Keratinocyte (primary cell): ENCODE measurements around the gene SUZ12. TPM values are rescaled to one million over a fixed set of nuclear protein-coding genes. Genes with fewer than 3 reads are reported as not detected.
"Not testable (repeated sequence)": the region's sequence is repeated elsewhere in the genome, so short reads cannot be mapped to it uniquely, and the experiment has no call there.

Experiments used
- DNase-seq: peaks from one replicate; pipeline ENCODE4 v3.0.0-alpha.2; 2011; ENCODE audit warnings: low read depth, missing footprints, low spot score
- FAIRE-seq: peaks from 2 replicates; lab custom pipeline; 2011; peaks lifted over from hg19 to GRCh38; lab: Jason Lieb, UNC
- H2AFZ ChIP-seq: 2 replicates; pipeline ENCODE4 v1.6.0; 2012; ENCODE audit warnings: low read length, control low read depth, inconsistent platforms; ENCODE audit not compliant: control insufficient read depth
- H3K27ac ChIP-seq: 2 replicates; pipeline ENCODE4 v1.5.1; 2011; ENCODE audit warnings: low read length; ENCODE audit not compliant: control insufficient read depth, insufficient read depth
- H3K27me3 ChIP-seq: 3 replicates; pipeline ENCODE4 v1.6.0; 2011; ENCODE audit warnings: low read length; ENCODE audit not compliant: control insufficient read depth, insufficient read depth; ENCODE audit errors: extremely low read depth
- H3K36me3 ChIP-seq, 2 experiments: 2 replicates in 1 of 2; 3 replicates in 1 of 2; pipeline ENCODE4 v1.5.1; 2011; ENCODE audit warnings: low read length in 2 of 2, mild to moderate bottlenecking in 1 of 2; ENCODE audit not compliant: control insufficient read depth in 2 of 2, insufficient read depth in 2 of 2; ENCODE audit errors: extremely low read depth in 1 of 2
- H3K4me1 ChIP-seq: 3 replicates; pipeline ENCODE4 v1.5.1; 2011; ENCODE audit warnings: low read length; ENCODE audit not compliant: control insufficient read depth, insufficient read depth; ENCODE audit errors: extremely low read depth
- H3K4me2 ChIP-seq: 3 replicates; pipeline ENCODE4 v1.6.0; 2011; ENCODE audit warnings: low read depth, low read length; ENCODE audit not compliant: control insufficient read depth, insufficient read depth; ENCODE audit errors: extremely low read depth
- H3K4me3 ChIP-seq, 3 experiments: fragments of 200-600 bp in 1 of 3; sonication (generic) in 1 of 3; 2 replicates in 2 of 3; 3 replicates in 1 of 3; pipeline ENCODE4 v1.5.1; 2011 to 2016; ENCODE audit warnings: low read length in 3 of 3, mild to moderate bottlenecking in 3 of 3, control low read depth in 2 of 3, inconsistent platforms in 1 of 3, low read depth in 1 of 3, mixed read lengths in 1 of 3, mixed run types in 1 of 3, moderate library complexity in 1 of 3; ENCODE audit not compliant: control insufficient read depth in 2 of 3, insufficient read depth in 2 of 3; ENCODE audit errors: extremely low read depth in 1 of 3
- H3K79me2 ChIP-seq: 2 replicates; pipeline ENCODE4 v1.6.0; 2012; ENCODE audit warnings: low read length; ENCODE audit not compliant: control insufficient read depth, insufficient read depth
- H3K9ac ChIP-seq: 3 replicates; pipeline ENCODE4 v1.6.0; 2011; ENCODE audit warnings: low read length; ENCODE audit not compliant: control insufficient read depth, insufficient read depth; ENCODE audit errors: extremely low read depth
- H3K9me1 ChIP-seq: 3 replicates; pipeline ENCODE4 v1.6.0; 2011; ENCODE audit warnings: low read length; ENCODE audit not compliant: control insufficient read depth, insufficient read depth; ENCODE audit errors: extremely low read depth
- H3K9me3 ChIP-seq: 2 replicates; pipeline ENCODE4 v1.5.1; 2012; ENCODE audit warnings: low read depth, low read length; ENCODE audit not compliant: control insufficient read depth
- H4K20me1 ChIP-seq: 3 replicates; pipeline ENCODE4 v1.6.0; 2011; ENCODE audit warnings: low read length; ENCODE audit not compliant: control insufficient read depth, insufficient read depth; ENCODE audit errors: extremely low read depth
- EZH2 ChIP-seq: IDR thresholded peaks from one replicate; pipeline ENCODE4 v1.6.1; 2012; ENCODE audit warnings: inconsistent platforms, mild to moderate bottlenecking, low read length, moderate library complexity
- dilution Hi-C: fragments of 300-500 bp; cut with MboI; formaldehyde crosslinking; loops from one replicate; pipeline ENCODE4 v1.7.0; 2020; ENCODE audit warnings: low sequenced_read_pairs; ENCODE audit not compliant: extremely low pct_ligation_motif_present
- polyA plus RNA-seq, 5 experiments: library from polyadenylated mRNA; depleted of rRNA in 3 of 5; stranded (reverse) in 3 of 5; stranded (forward) in 1 of 5; unstranded in 1 of 5; fragments of >200 nt; gene quantifications; 1 replicate in 1 of 5; 2 replicates in 3 of 5; 3 replicates in 1 of 5; pipeline versions ENCODE4 v1.2.1 to v1.2.3, GENCODE V29; 2011 to 2012; ENCODE audit warnings: missing spikeins in 2 of 5, low read depth in 1 of 5, low replicate concordance in 1 of 5
- TF ChIP-seq, protein P1 (sequence below), 3 experiments: IDR thresholded peaks in 1 of 3; conservative IDR thresholded peaks in 1 of 3; optimal IDR thresholded peaks in 1 of 3; 2 replicates in 2 of 3; 3 replicates in 1 of 3; pipeline versions ENCODE3 to v1.5.1; 2011; ENCODE audit warnings: low read length in 3 of 3, mild to moderate bottlenecking in 3 of 3, moderate library complexity in 2 of 3, control low read depth in 1 of 3, inconsistent platforms in 1 of 3; ENCODE audit not compliant: insufficient read depth in 2 of 3; ENCODE audit errors: extremely low read depth in 1 of 3

SUZ12 gene
- polyA plus RNA-seq, 1 donor (not counting 4 experiments of a cell fraction or from before 2014, with no cell fraction given) = 20.8 TPM

DNA sequence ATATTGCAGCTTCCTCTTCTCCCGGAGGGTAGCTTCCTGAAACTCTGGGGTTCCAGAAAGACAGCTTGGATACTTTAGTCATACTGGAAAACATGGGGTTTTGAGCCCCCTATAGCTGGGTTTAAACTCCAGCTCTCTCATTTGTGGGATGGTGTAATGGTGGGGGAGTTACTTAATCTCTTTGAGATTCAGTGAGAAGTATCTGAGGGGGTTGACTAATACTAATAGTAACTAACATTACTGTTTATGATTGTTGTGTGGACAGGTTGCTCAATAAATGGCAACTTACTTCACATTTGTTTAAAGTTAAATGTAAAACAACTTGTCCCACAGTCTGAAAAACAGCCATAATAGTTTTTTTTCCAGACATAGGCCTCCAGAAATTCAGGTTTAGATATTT, 5.1 kb upstream of the SUZ12 start:
- Histone ChIP-seq H3K9ac (no peak overlapping the region), H3K4me2 (no peak overlapping the region), H3K27ac (no peak overlapping the region), H3K9me1 (no peaks in the 10 kb centered on the region), H3K4me3 (no peak overlapping the region), H3K27me3 (no peaks in the 10 kb centered on the region), H3K79me2 (no peaks in the 10 kb centered on the region), H2AFZ (no peak overlapping the region), H3K4me1 (no peaks in the 10 kb centered on the region), H3K36me3 (no peaks in the 10 kb centered on the region), H3K9me3 (no peaks in the 10 kb centered on the region), H4K20me1 (no peaks in the 10 kb centered on the region)
- TF ChIP-seq, protein P1, sequence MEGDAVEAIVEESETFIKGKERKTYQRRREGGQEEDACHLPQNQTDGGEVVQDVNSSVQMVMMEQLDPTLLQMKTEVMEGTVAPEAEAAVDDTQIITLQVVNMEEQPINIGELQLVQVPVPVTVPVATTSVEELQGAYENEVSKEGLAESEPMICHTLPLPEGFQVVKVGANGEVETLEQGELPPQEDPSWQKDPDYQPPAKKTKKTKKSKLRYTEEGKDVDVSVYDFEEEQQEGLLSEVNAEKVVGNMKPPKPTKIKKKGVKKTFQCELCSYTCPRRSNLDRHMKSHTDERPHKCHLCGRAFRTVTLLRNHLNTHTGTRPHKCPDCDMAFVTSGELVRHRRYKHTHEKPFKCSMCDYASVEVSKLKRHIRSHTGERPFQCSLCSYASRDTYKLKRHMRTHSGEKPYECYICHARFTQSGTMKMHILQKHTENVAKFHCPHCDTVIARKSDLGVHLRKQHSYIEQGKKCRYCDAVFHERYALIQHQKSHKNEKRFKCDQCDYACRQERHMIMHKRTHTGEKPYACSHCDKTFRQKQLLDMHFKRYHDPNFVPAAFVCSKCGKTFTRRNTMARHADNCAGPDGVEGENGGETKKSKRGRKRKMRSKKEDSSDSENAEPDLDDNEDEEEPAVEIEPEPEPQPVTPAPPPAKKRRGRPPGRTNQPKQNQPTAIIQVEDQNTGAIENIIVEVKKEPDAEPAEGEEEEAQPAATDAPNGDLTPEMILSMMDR (optimal IDR thresholded peaks at IDR 0.05 in 1 of 3, IDR thresholded peaks at IDR 0.05 in 1 of 3, conservative IDR thresholded peaks at IDR 0.05 in 1 of 3; ENCODE audit: extremely low read depth in 1 of 3, insufficient read depth in 2 of 3, low read length in 3 of 3) = no peak
- TF ChIP-seq EZH2 = no peak
- no peak for DNase-seq
- dilution Hi-C loops = no loop called here
- no peak for FAIRE-seq

DNA sequence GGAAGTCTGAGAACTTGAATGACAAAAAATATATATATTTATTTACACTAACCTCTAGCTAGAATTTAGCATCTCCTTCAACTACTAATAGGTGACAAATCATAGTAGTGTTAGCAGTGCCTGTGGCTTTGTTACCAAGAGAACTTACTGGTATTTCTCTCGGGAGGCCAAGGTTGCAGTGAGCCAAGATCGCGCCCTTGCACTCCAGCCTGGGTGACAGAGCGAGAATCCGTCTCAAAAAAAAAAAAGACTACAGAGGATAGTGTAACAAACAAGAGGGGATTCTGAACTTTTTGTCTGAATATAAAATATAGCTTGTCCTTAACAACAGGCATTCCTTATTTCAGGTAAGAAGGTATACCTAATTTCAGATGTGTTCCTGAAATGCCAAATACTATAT, 1.3 kb upstream of the SUZ12 start:
- Histone ChIP-seq H3K9me3 (no peaks in the 10 kb centered on the region), H2AFZ (no peak overlapping the region), H3K4me2 (no peak overlapping the region), H4K20me1 (no peaks in the 10 kb centered on the region), H3K79me2 (peaks cover 25% of the 10 kb centered on the region), H3K4me3 (no peak overlapping the region), H3K27me3 (no peaks in the 10 kb centered on the region), H3K9me1 (no peaks in the 10 kb centered on the region), H3K9ac (no peak overlapping the region), H3K4me1 (no peaks in the 10 kb centered on the region), H3K36me3 (no peaks in the 10 kb centered on the region), H3K27ac (no peak overlapping the region)
- FAIRE-seq (no peak), DNase-seq (no peak)
- dilution Hi-C loops = no loop called here
- TF ChIP-seq, protein P1 (optimal IDR thresholded peaks at IDR 0.05 in 1 of 3, IDR thresholded peaks at IDR 0.05 in 1 of 3, conservative IDR thresholded peaks at IDR 0.05 in 1 of 3; ENCODE audit: extremely low read depth in 1 of 3, insufficient read depth in 2 of 3, low read length in 3 of 3) = no peak
- no peak for TF ChIP-seq EZH2

DNA sequence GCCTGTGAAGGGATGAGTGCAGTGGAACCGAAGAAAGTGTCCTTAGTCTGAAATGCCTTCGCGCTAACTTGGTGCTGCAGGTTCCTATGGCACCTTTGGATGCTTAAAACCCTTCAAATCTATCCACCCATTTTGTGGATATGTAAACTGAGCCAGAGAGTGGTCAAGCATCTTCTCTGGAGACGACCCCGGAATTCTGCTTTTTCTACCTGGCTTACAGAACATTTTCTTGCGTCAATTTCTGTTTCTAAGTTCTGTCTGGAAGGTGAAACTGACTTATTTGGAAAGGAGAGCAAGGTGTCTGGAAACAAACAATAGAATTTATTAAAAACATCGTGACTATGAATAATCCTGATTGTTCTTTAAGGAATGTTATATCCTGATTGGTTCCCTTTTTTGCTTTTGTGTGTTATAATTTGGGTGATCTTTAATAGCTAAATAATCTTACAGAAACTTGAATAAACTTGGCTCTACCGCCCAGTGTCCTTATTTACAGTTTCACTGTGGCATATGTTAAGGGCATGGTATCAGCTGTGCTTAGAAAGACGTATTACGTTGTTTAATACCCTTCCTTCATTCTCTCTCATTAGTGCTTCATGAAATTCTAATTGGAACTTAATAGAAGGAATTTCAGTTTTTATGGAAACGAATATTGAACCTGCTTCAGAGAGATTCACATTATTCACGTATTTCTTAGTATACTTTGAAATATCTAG, 1.3 kb downstream of the SUZ12 start:
- H2AFZ ChIP-seq, H3K9me1 ChIP-seq, H4K20me1 ChIP-seq, H3K9me3 ChIP-seq, H3K4me1 ChIP-seq, FAIRE-seq, H3K36me3 ChIP-seq, dilution Hi-C loops, DNase-seq, H3K27me3 ChIP-seq: not testable (repeated sequence)
- peaks cover 37% of the 10 kb centered on the region for H3K79me2 ChIP-seq
- H3K4me2 ChIP-seq = peak overlapping the region; percentile 83
- H3K27ac ChIP-seq = peak overlapping the region; percentile 36
- H3K4me3 ChIP-seq = peak overlapping the region; percentile 42 to 72 (median 67)
- peak overlapping the region; percentile 56 for H3K9ac ChIP-seq

DNA sequence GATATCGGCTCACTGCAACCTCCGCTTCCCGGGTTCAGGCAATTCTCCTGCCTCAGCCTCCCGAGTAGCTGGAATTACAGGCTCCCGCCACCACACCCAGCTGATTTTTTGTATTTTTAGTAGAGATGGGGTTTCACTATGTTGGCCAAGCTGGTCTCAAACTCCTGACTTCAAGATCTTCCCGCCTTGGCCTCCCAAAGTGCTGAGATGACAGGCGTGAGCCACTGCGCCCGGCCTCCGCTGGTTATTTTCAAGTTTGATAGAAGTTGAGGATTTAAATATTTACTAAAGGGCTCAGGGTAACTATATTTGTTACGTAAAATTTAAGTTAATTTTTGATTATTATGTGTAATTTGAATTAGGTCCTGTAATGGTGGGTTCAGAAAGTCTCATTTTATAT, 5.1 kb downstream of the SUZ12 start:
- H3K36me3 ChIP-seq, H3K9me3 ChIP-seq, H3K4me3 ChIP-seq, H3K27me3 ChIP-seq, H4K20me1 ChIP-seq, DNase-seq, FAIRE-seq, H3K27ac ChIP-seq, dilution Hi-C loops, H3K9ac ChIP-seq, H3K4me1 ChIP-seq, H2AFZ ChIP-seq, H3K4me2 ChIP-seq, H3K9me1 ChIP-seq: not testable (repeated sequence)
- peaks cover 48% of the 10 kb centered on the region for H3K79me2 ChIP-seq
